Measurements from ENCODE around the gene LOX. TPM values are rescaled to one million over a fixed set of nuclear protein-coding genes. Genes with fewer than 3 reads are reported as not detected.

Gene LOX
- polyA plus RNA-seq, 1 donor (not counting 4 experiments of a cell fraction or from before 2014, with no cell fraction given) = 0.33 TPM

GRCh38 chr5:122014236-122014935, 63.7 kb downstream of the LOX start:
- dilution Hi-C loops (cut with MboI; ENCODE audit: extremely low pct_ligation_motif_present, low sequenced_read_pairs) = no loop called here
- Histone ChIP-seq H2AFZ (ENCODE audit: control insufficient read depth, low read length) (no peak overlapping the region), H3K4me3 (ENCODE audit: control insufficient read depth in 2 of 3, extremely low read depth in 1 of 3, insufficient read depth in 2 of 3, low read depth in 1 of 3, low read length in 3 of 3) (no peak overlapping the region), H3K4me1 (ENCODE audit: control insufficient read depth, extremely low read depth, insufficient read depth, low read length) (no peaks in the 10 kb centered on the region), H3K79me2 (ENCODE audit: control insufficient read depth, insufficient read depth, low read length) (peaks cover 8% of the 10 kb centered on the region), H3K4me2 (ENCODE audit: control insufficient read depth, extremely low read depth, insufficient read depth, low read depth, low read length) (no peak overlapping the region), H4K20me1 (ENCODE audit: control insufficient read depth, extremely low read depth, insufficient read depth, low read length) (no peaks in the 10 kb centered on the region), H3K9me3 (ENCODE audit: control insufficient read depth, low read depth, low read length) (no peaks in the 10 kb centered on the region), H3K9me1 (ENCODE audit: control insufficient read depth, extremely low read depth, insufficient read depth, low read length) (no peaks in the 10 kb centered on the region), H3K36me3 (ENCODE audit: control insufficient read depth in 2 of 2, extremely low read depth in 1 of 2, insufficient read depth in 2 of 2, low read length in 2 of 2) (peaks cover 0 to 2% of the 10 kb centered on the region in 2 experiments), H3K9ac (ENCODE audit: control insufficient read depth, extremely low read depth, insufficient read depth, low read length) (no peak overlapping the region), H3K27ac (ENCODE audit: control insufficient read depth, insufficient read depth, low read length) (no peak overlapping the region), H3K27me3 (ENCODE audit: control insufficient read depth, extremely low read depth, insufficient read depth, low read length) (no peaks in the 10 kb centered on the region)
- TF ChIP-seq EZH2 (IDR thresholded peaks at IDR 0.05; ENCODE audit: low read length) (no peak), CTCF (optimal IDR thresholded peaks at IDR 0.05 in 1 of 3, IDR thresholded peaks at IDR 0.05 in 1 of 3, conservative IDR thresholded peaks at IDR 0.05 in 1 of 3; ENCODE audit: extremely low read depth in 1 of 3, insufficient read depth in 2 of 3, low read length in 3 of 3) (no peak)
- FAIRE-seq (no peak), DNase-seq (ENCODE audit: low read depth, low spot score) (no peak)

Other genes starting within 250 kb of the LOX start
- gene FTMT, start 226.4 kb downstream of the LOX start, polyA plus RNA-seq = not detected in 3 replicates
- 5.0 to 8.8 TPM (median 7.6 TPM) in 3 replicates for gene SRFBP1, start 116.3 kb downstream of the LOX start, polyA plus RNA-seq
- gene ZNF474, start 51.3 kb upstream of the LOX start, polyA plus RNA-seq = 0.05 to 0.08 TPM in 2 of 3 replicates, not detected in the other
- gene SNCAIP, start 234.0 kb upstream of the LOX start, polyA plus RNA-seq = not detected in 3 replicates

All from keratinocyte (primary cell).